GM11168 (cell line): ENCODE results near the gene SORCS3.

Experiments
- in situ Hi-C: fragments of 300-500 bp; cut with MboI; formaldehyde crosslinking; loops from one replicate; pipeline ENCODE4 v1.12.0; 2022; ENCODE audit warnings: low sequenced_read_pairs; ENCODE audit not compliant: unreplicated experiment

Gene SORCS3

DNA sequence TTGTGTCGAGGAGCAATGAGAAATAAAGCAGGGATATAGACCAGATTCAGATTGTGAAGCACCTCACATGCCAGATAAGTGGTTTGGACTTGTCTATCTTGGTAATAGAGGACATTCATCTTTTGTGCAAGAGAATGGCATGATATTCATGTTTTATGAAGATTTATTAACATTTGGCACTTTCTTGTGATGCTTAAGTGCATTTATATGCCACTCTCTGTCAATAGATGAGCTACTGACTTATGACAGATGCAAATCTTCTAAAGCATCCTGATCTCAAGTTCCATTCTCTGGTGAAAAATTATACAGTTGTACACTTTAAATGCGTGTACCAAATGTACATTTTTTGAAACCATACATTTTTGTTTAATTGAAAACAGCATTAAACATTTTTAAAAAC lies 415.3 kb downstream of the SORCS3 start:
- in situ Hi-C loops = no loop called here

DNA sequence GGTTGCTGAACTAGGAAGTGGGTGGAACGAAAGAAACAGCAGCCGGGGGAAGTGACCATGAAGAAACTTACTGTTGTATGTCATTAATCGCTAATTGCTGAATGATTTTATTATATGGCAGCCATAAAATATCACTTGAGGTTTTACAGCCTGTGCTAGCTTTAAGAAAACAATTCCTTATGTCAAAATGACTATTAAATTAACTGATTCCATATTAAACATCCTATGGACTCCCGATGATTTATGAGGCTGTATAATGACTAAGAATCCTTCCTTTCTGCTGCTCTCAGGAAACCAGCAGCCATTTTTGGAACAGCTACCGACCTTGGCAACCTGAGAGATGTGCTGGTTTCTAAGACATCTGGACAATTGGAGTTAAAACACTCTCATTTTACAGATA lies 421.9 kb downstream of the SORCS3 start:
- in situ Hi-C loops = no loop called here

DNA sequence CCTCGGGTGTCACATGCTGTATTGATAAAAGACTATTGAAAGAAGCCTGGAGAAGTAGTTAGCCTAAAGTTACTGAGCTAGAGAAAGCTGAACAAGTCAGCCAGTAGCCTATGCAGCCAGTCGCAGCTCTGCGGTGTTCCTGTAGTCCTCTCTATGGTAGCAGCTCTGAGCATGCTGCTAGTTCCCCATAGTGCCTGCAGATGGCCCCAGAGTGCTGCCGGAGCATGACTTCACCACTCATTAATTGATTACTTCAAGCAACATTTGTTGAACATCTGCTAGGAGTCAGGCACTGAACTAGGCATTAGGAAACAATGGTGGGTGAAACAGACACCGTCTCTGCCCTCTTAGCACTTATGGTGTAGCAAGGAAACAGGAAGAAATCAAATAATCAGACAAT lies 422.7 kb downstream of the SORCS3 start:
- in situ Hi-C loops = no loop called here

DNA sequence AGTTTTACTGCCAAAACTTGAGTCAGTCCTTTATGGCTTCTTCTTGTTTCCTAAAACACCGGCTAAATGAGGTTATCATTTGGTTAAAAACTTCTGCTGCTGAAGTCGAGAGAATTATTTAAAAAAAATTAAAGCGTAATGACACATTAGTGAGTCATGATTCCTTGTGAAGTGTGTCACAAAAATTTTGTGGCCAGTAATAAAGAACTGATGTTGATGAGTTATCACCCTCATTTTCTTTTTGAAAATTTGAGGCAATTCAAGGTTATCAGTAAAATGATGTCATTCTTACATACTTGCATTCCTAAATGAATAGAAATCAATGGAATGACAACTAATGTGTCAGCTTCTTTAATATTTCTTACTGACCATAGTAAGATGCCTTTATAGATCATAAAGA lies 427.4 kb downstream of the SORCS3 start:
- in situ Hi-C loops = no loop called here

DNA sequence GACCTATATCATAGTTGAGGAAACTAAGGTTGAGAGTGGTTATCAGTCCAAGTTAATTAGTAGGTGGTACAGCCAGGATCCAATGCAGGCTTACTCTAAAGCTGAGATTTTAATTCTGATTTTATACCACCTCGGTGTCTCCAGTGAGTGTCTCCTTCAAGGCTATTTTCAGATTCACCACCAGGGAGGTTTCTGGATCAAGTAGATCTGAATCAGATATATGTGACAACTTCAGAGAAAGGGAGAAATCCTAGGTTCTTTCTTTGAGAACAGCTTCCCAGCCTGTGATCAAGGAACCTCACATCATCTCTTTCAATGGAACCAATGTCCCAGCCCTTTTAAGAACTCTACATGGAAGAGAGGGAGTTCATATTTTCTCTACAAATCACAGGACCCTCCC lies 429.2 kb downstream of the SORCS3 start:
- in situ Hi-C loops = no loop called here

DNA sequence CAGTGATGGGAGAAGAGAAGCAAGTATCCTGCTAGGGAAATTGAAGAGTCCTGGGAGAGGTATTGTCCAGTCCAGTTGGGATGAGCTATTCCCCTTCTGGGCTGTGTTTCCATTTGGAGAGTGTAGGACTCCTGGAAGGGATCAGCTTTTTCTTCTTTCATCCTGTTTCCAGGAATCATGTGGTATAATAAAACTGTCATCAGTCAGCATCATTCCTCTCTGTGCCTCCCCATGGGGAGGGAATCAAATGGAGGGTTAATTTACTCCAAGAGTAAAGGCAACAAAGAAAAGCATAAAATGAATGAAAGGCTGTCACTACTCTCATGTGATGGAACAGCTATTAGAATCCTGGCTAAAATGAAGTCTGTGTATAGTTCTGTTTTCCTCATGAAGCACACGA lies 429.9 kb downstream of the SORCS3 start:
- in situ Hi-C loops = no loop called here

DNA sequence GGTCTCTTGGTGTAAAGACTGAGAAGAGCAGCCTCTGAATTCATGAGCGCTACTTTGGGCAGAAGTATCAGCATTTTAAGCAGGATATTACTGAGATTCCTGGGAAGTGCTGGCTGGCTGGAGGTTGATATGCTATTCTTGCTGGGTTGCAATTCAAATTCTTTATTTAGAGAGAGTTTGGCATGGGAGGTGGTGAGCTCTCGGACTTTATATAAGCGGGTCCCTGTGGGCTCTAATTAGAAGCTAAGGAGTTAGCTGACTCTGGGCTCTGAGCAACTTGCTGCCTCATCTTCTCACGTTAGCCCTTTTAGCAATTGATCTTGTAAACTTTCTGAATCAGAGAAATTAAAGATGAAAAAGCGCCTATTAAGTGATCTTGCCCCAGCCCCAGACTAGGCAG lies 430.9 kb downstream of the SORCS3 start:
- in situ Hi-C loops = no loop called here

DNA sequence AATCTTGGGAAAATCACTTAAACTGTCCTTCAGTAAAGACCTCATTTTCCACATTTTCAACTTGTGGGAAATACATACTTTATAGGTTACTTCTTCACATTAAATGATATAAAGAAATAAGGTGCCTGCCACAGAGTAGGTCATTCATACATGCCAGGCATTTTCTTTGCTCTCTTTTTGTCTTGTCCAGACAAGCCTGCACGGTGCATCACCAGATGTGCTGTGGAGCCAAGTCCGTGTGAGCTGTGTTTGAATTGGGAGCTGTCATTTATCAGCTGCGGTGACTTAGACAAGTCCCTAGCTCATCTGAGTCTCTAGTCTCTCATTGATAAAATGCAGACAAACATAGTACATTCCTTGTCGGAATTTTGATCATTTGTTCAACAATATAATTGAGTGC lies 432.9 kb downstream of the SORCS3 start:
- in situ Hi-C loops = no loop called here

DNA sequence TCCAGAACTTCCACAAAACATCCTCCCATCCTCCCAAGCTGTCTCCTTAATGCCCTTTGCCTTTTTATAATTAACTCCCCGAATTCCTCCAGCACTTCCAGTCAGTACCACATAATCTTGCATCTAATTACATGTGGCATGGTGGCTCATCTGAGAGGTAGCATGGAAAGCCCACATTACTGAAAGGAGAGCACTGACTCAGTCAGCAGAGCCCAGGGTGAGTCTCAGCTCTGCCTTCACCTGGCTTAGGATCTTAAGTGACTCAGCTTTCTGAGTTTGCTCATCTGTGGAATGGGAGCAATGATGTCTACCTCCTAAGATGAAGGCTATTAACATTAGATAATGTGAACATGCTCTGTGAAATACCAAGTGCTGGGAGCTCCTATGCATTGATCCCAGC lies 433.9 kb downstream of the SORCS3 start:
- in situ Hi-C loops = no loop called here

DNA sequence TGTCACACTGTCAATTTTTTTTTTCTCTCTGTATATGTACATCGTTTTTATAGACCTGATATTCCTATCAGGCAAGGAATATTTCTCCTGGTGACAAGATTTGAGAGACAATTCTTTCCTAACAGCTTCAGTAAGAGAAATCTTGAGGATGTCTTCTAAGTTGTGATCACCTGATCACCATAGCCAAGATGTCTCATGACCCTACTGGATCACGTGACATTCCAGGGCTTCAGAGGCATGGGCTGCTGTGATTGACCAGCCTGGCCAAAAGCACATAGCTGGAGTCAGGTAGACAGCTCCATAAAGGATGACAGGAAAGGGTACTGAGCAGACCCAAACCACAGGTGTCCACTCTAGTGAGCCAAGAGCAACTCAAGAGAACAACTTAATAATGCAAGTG lies 444.9 kb downstream of the SORCS3 start:
- in situ Hi-C loops = no loop called here

DNA sequence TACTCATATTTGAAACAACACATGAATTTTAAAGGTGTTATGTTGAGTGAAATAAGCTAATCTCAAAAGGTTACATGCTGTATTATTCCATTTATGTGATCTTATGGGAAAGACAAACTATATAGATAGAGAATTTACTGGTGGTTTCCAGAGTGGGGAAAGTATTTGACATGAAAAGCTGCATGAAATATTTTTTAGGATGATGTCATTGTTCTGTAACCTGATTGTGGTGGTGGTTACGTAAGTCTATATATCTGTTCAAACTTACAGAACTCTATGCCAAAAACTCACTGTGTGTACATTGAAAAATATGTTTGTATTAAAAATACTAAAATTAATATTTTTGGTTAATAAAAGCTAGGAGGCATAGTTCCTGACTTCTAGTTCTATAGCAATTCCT lies 453.0 kb downstream of the SORCS3 start:
- in situ Hi-C loops = no loop called here

DNA sequence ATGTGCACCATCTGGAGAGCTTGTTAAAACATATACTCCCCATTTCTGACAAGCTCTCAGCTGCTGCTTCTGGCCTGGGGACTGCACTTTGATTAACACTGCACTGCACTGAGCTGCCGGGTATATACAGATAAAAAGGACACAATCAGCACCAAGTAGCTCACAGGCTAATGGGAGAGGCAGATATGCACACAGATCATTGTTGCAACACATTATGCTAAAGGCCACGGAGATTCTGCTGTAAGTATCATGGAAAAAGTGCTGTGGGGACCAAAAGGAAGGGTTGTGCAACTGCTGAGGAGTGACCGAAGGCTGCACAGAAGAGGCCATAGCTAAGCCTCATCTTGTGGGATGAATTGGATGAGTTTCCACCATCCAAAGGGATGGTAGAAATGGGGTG lies 455.2 kb downstream of the SORCS3 start:
- in situ Hi-C loops = no loop called here

DNA sequence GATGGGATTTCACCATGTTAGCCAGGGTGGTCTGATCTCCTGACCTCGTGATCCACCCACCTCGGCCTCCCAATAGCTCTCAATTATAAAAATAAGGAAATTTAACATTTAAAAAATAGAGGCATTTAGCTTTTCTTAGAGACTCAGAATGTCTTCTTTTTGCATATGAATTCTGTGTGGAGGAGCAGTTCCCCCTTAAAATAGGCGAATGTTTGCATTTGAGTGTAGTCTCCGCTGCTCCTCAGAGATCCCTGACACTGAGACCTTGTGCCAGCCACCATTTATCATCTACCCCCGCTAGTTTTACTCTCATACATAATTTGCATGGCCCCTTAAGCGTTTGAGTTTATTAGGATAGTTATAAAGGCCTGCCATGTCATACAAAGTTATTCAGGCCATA lies 461.9 kb downstream of the SORCS3 start:
- in situ Hi-C loops = no loop called here

DNA sequence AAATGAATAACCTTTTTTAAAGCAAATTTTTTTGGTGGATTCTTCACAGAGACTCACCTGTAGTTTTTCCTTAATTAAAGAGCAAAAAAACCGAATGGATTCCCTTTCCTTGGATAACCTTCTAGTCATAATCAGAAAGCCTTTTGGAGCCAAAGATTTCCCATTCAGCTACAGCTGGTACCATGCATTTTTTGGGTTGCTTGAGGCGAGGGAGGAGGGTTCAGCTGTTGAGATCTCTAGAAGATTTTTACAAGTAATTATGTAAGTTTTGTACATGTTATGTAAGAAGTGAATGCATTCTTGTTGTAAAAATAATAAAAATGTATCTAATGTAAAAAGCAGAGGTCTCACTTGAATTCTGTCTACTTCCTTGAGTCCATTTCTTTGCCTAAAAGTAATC lies 463.2 kb downstream of the SORCS3 start:
- in situ Hi-C loops = no loop called here

DNA sequence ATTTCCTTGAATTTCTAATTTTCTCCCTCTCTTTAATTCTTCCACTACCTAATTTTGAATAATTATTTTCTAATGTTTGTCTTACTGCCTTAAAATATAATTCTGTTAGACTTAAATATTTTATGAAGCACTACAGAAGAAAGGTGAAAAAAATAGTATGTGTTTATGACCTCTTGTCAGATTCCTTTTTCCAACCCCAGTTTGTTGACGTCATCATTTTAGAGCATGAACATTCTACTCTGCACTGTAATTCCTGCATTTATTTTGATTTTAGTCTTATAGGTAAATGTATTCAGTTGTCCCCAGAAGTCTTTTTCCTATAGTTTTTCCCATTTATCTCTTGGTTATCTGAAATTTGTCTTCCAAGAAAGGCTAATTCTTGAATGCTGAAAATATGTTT lies 468.1 kb downstream of the SORCS3 start:
- in situ Hi-C loops = no loop called here

DNA sequence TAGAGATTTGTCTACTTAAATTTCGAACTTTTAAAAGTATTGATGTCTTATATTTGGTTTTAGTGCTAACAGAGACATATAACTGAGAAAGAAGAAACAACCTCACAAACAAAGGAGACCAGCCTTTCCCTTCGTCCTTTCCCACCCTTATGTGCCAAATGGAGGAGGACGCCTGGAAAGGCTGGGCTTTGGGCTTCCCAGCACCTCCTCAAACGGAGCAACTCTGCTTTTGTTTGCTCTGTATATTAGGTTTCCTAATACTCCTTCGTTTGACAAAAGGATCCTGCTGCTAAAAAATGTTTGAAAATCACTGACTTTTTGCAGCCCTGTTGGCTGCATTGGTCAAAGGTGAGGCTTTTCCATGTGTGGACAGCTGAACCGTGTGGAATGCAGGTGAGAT lies 471.8 kb downstream of the SORCS3 start:
- in situ Hi-C loops = no loop called here

DNA sequence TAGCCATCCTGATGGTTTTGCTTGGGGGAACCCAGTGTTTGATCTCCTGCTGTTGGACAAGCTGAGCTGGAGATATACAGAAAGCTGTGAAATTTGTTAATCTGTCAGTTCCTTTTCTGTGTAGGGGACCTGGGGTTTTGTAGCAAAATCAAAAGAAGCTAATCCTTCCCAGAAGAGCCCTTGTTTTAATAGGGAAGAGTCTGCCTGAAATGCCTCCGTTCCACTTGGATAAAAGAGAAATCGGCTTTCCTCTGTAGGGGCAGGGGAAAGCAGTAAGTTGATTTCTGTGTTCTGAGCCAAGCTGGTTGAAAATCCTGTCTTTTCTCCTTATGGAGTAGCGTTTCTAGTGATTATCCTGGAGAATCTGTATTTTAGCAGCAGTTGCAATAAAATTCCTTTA lies 472.6 kb downstream of the SORCS3 start:
- in situ Hi-C loops = no loop called here

DNA sequence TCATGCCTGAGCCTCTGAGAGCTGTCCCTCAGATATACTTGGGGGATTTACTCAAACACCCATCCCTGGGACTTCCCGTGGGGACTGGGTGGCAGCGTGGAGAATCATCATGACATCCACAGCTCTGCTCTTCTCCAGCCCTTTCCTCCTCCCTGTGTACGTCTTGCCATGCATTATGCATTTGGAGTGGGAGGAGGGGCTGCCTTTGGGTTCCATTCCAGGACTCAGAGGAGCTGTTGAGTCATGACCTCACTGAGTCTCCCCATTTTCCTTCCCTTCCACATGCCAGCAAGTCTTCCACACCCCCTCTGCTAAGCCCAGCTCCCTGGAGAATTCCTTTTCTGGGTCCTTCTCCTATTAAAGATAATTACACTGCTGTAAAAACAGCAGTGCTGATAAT lies 480.7 kb downstream of the SORCS3 start:
- in situ Hi-C loops = no loop called here

DNA sequence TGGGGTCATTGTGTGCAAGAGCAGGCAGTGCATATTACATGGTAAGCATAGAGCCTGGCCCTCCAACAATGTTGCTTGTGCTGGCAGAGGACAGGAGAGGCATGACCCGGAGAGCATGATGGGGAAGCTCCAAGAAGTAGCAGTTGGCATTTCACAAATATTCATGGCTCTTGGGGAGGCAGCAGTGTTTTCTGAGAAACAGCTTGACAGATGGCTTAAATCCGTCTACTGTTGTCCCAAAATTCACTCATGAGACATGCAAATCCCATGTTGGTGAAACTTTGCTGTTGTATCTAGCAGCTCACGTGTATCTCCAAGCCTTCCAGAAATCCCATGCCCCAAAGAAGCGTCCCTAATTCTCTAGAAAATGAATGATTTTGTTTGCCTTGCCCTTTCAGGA lies 487.0 kb downstream of the SORCS3 start:
- in situ Hi-C loops = no loop called here

DNA sequence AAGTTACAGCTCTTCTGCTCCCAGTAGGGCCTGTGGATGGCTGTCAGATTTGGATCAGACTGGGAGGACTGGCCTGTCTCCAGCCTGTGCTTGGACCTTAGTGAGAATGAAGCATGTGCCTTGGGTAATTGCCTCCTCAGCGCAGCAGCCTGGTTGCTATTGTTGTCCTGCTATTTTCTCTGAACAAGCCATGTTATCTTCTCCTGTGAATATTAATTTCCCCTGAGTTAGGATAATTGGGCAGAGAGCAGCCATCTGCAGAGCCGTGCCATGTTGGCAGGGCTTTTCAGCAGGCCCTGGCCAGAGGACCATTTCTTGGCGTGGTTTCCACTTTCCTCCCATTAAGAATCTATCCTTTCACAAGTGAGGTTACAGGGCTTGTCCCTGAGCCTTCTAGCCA lies 497.3 kb downstream of the SORCS3 start:
- in situ Hi-C loops = no loop called here

DNA sequence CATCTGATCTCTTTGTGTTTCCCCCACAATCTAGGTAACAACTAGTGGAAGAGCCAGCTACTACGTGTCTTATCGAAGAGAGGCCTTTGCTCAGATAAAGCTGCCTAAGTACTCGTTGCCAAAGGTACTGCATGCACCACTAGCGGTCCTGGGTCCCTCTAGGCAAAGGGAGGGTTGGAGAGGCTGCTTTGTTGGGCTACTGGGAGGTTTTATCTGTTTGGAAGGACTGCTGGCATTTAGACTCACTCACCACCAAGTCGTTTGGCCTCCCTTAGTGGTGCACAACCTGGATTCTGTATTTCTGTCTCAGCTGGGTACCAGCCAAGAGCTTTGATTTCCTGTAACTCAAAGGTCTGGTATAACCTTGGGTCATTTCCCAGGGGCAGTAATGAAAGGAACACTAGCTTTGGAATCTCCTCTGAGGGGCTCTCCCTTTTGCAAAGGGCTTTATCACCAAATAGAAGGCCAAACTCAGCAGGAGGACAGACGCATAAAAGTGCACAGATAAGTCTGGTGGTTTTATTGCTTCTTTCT lies 498.3 kb downstream of the SORCS3 start:
- in situ Hi-C loops = no loop called here

DNA sequence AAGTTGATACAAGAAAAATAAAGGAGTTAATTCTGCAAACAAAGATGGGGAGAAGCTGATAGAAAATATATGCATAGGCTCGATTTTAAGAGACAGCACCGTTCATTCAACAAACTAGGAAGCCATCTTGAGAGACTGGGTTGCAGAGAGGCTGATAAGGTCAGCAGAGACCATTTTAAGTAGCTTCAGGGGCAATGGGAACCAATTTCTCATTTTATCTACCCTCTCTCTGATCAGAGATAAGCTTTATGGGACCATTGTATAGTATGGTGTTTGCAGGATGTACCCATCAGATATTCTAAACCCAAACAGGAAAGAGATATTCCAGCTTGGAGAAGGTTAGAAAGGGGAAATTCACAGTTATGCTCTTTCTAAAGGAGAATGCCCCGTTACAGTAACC lies 499.5 kb downstream of the SORCS3 start:
- in situ Hi-C loops = no loop called here

DNA sequence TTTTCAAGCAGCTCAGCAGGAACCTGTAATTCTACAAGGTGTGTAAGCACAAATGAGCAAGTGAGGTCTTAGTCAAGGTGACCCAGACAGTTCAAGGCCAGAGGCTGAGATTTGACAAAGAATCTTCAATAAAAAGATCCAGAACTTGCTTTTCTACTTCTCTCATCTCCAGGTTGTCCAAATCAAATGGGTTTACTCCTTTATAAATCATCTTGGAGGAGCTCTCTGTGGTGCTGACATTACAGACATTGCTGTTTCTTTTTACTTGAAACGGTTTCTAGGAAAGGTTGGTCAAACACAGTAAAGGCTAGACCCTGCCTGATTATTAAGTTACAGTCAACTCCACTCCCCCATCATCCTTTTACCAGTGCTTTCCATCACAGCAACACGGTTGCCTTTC lies 504.6 kb downstream of the SORCS3 start:
- in situ Hi-C loops = no loop called here
